GM12878 (cell line): Measurements from ENCODE around the gene PDE6C. TPM values are rescaled to one million over a fixed set of nuclear protein-coding genes. Genes with fewer than 3 reads are reported as not detected.

Experiments used
- BMI1 ChIP-seq: fragments of 450-650 bp; IDR thresholded peaks from 2 replicates; pipeline ENCODE4 v1.6.1; 2016; ENCODE audit warnings: mild to moderate bottlenecking, moderate library complexity, borderline replicate concordance
- CBFB ChIP-seq: IDR thresholded peaks from 2 replicates; pipeline ENCODE4 v1.6.1; 2016; ENCODE audit warnings: antibody characterized with exemption, low read depth
- CBX3 ChIP-seq: fragments of 200-600 bp; sonication (generic); IDR thresholded peaks from 2 replicates; pipeline ENCODE4 v1.6.1; 2016; ENCODE audit warnings: low read depth, borderline replicate concordance
- CBX5 ChIP-seq: sonication (generic); IDR thresholded peaks from 2 replicates; pipeline ENCODE4 v1.6.1; 2016; ENCODE audit warnings: low read depth, moderate library complexity, mild to moderate bottlenecking, inconsistent platforms
- CHD1 ChIP-seq: IDR thresholded peaks from 2 replicates; pipeline ENCODE4 v1.6.1; 2012; ENCODE audit warnings: low read depth, low read length, improper control_type of control experiment
- E4F1 ChIP-seq: fragments of 450-650 bp; IDR thresholded peaks from 2 replicates; pipeline ENCODE4 v1.6.1; 2018; ENCODE audit warnings: borderline replicate concordance, mild to moderate bottlenecking; ENCODE audit not compliant: partially characterized antibody
- HCFC1 ChIP-seq: fragments of 150-350 bp; IDR thresholded peaks from 2 replicates; pipeline ENCODE4 v1.6.1; 2014; ENCODE audit warnings: low read length
- HDAC2 ChIP-seq: fragments of 200-600 bp; sonication (generic); IDR thresholded peaks from 2 replicates; pipeline ENCODE4 v1.6.1; 2017
- KAT2A ChIP-seq: conservative IDR thresholded peaks from 2 replicates; pipeline ENCODE4 v1.6.1; 2011; ENCODE audit warnings: low read depth, low read length; ENCODE audit not compliant: control insufficient read depth
- MTA3 ChIP-seq: IDR thresholded peaks from 2 replicates; pipeline ENCODE4 v1.6.1; 2012; ENCODE audit warnings: low read length, inconsistent platforms, borderline replicate concordance
- MYC ChIP-seq: IDR thresholded peaks from 2 replicates; pipeline ENCODE4 v1.6.1; 2011; ENCODE audit warnings: mild to moderate bottlenecking, low read length, moderate library complexity, inconsistent platforms; ENCODE audit not compliant: insufficient read depth, insufficient replicate concordance, insufficient read length, severe bottlenecking
- RELA ChIP-seq: fragments of 450-650 bp; IDR thresholded peaks from 2 replicates; pipeline ENCODE4 v1.8.0; 2014; ENCODE audit warnings: borderline replicate concordance; ENCODE audit not compliant: partially characterized antibody
- SIX5 ChIP-seq: IDR thresholded peaks from 2 replicates; pipeline ENCODE4 v1.6.1; 2011; ENCODE audit warnings: mild to moderate bottlenecking, low read depth, low read length, moderate library complexity; ENCODE audit not compliant: severe bottlenecking
- SUZ12 ChIP-seq: fragments of 200-600 bp; sonication (generic); IDR thresholded peaks from one replicate; pipeline ENCODE4 v1.6.1; 2018; ENCODE audit warnings: antibody characterized with exemption, mild to moderate bottlenecking; ENCODE audit not compliant: unreplicated experiment
- WRNIP1 ChIP-seq: IDR thresholded peaks from 2 replicates; pipeline ENCODE4 v1.6.1; 2011; ENCODE audit warnings: low read depth, low read length, improper control_type of control experiment, borderline replicate concordance
- ZBTB11 ChIP-seq: fragments of 450-650 bp; formaldehyde crosslinking; IDR thresholded peaks from 2 replicates; pipeline ENCODE4 v1.5.0; 2022; ENCODE audit warnings: mild to moderate bottlenecking, missing genetic modification characterization
- ZBTB33 ChIP-seq: fragments of 450-650 bp; IDR thresholded peaks from 2 replicates; pipeline ENCODE4 v1.6.1; 2017; ENCODE audit warnings: mild to moderate bottlenecking
- ZNF217 ChIP-seq: fragments of 450-650 bp; IDR thresholded peaks from 2 replicates; pipeline ENCODE4 v1.6.1; 2017; ENCODE audit warnings: antibody characterized with exemption, mild to moderate bottlenecking
- polyA plus RNA-seq, 11 experiments: library from polyadenylated mRNA; depleted of rRNA in 4 of 11; unstranded in 6 of 11; stranded (reverse) in 5 of 11; fragments of >200 nt; fragmentation: Nextera tagmentation in 4 of 11; fragmentation: Illumina TruSeq in 1 of 11; extraction: Ambion mirVana in 4 of 11; extraction: Trizol in 1 of 11; gene quantifications; 1 replicate in 1 of 11; 2 replicates in 10 of 11; pipeline versions ENCODE4 v1.2.1 to v1.2.3, GENCODE V29; 2011 to 2016; ENCODE audit warnings: inconsistent platforms in 2 of 11, missing spikeins in 2 of 11, low read depth in 1 of 11
- total RNA-seq, 4 experiments: library from RNA; depleted of rRNA in 3 of 4; stranded (reverse); fragments of >200 nt in 3 of 4; fragmentation: Illumina TruSeq in 1 of 4; extraction: Trizol in 1 of 4; gene quantifications; 2 replicates each; pipeline versions ENCODE4 v1.2.1 to v1.2.3, GENCODE V29; 2013 to 2021

Gene PDE6C
- total and polyA plus RNA-seq, 10 of the 15 experiments (the other 5 are each of a cell fraction or from before 2014, with no cell fraction given), result not detected

GRCh38 chr10:93702210-93703001 lies 90.1 kb downstream of the PDE6C start, which contains the start of gene FRA10AC1 (continued):
- TF ChIP-seq E4F1, result peak; percentile 51
- peak; percentile 16; the same call in 1 of the 2 replicates for TF ChIP-seq MTA3
- peak; percentile 95 for TF ChIP-seq CBX5
- no peak for TF ChIP-seq HDAC2
- TF ChIP-seq BMI1, result peak; percentile 80
- TF ChIP-seq CBFB, result peak; percentile 87; the same call in 1 of the 2 replicates
- TF ChIP-seq HCFC1, result peak; percentile 89
- no peak for TF ChIP-seq KAT2A
- TF ChIP-seq ZBTB11 (CRISPR knock-in tag), result peak; percentile 99
- no peak for TF ChIP-seq SUZ12
- no peak for TF ChIP-seq MYC
- no peak for TF ChIP-seq CHD1
- peak; percentile 98 for TF ChIP-seq RELA
- TF ChIP-seq SIX5, result peak; percentile 70
- TF ChIP-seq ZBTB33, result peak; percentile 48; the same call in 1 of the 2 replicates
- peak; percentile 99; the same call in 1 of the 2 replicates for TF ChIP-seq WRNIP1
- no peak; the same call in 1 of the 2 replicates for TF ChIP-seq ZNF217
- TF ChIP-seq CBX3, result no peak
